ENCODE results near the gene LGALS1. TPM values are rescaled to one million over a fixed set of nuclear protein-coding genes. Genes with fewer than 3 reads are reported as not detected.
A peak's percentile ranks its signal among the peaks of the same experiment; 100 is the strongest.

Gene LGALS1
- total RNA-seq, 1 experiment from 2014 or later, result 32.8 TPM

GRCh38 chr22:37633625-37634416, 41.6 kb upstream of the LGALS1 start:
- no peak overlapping the region for H2BK5ac ChIP-seq (ENCODE audit: insufficient read length, low read length)
- H2BK120ac ChIP-seq (ENCODE audit: low read depth, low read length, poor library complexity, severe bottlenecking), result no peak overlapping the region
- H3K27me3 Mint-ChIP-seq (ENCODE audit: low read depth), result no peaks in the 10 kb centered on the region; the same call in 1 of the 2 replicates
- no peak overlapping the region for H3K27ac ChIP-seq (ENCODE audit: insufficient read length, low read depth, low read length)
- no peak overlapping the region for H4K91ac ChIP-seq (ENCODE audit: insufficient read length, low read depth, low read length)
- H2AK5ac ChIP-seq (ENCODE audit: insufficient read length, low read length), result no peak overlapping the region
- no peak overlapping the region for H3K56ac ChIP-seq (ENCODE audit: insufficient read length, low read depth, low read length)
- no peak overlapping the region for H2BK12ac ChIP-seq (ENCODE audit: insufficient read length, low read depth, low read length)
- WGBS (ENCODE audit: extremely low coverage, insufficient read length, low lambda C conversion rate), result no CpG with 5 or more reads among the region's 24 CpGs
- peaks cover 29 to 34% of the 10 kb centered on the region in 2 experiments for H3K4me1 Mint-ChIP-seq
- H2AFZ ChIP-seq (ENCODE audit: low read length), result no peak overlapping the region
- no peaks in the 10 kb centered on the region for H4K20me1 ChIP-seq (ENCODE audit: control insufficient read depth, insufficient read depth, insufficient read length)
- H2BK15ac ChIP-seq (ENCODE audit: low read depth, low read length), result no peak overlapping the region; the same call in 1 of the 2 replicates
- H3K14ac ChIP-seq (ENCODE audit: insufficient read depth, low read length), result peak overlapping the region; percentile 37; the same call in 1 of the 2 replicates
- H3K27me3 ChIP-seq (ENCODE audit: insufficient read depth, low read length), result no peaks in the 10 kb centered on the region
- H3K4ac ChIP-seq (ENCODE audit: low read depth, low read length), result no peak overlapping the region
- peaks cover 5% of the 10 kb centered on the region; the same call in 1 of the 2 replicates for H3K4me1 ChIP-seq (ENCODE audit: insufficient read depth, low read length)
- peak; percentile 86 for DNase-seq
- no peaks in the 10 kb centered on the region for H3K9me3 ChIP-seq (ENCODE audit: control insufficient read depth, low read depth, low read length)
- H3K79me1 ChIP-seq (ENCODE audit: insufficient read depth, low read depth, low read length, poor library complexity, severe bottlenecking), result no peaks in the 10 kb centered on the region
- H4K5ac ChIP-seq (ENCODE audit: insufficient read length, low read depth, low read length), result no peak overlapping the region
- no peak overlapping the region for H2BK20ac ChIP-seq (ENCODE audit: low read depth, low read length, poor library complexity, severe bottlenecking)
- H3K27ac Mint-ChIP-seq, result peak overlapping the region in 2 of 3 experiments; percentile 88 to 92; a peak in 5 of 7 replicates
- H3K4me2 ChIP-seq (ENCODE audit: insufficient read depth, insufficient read length, low read length), result peak overlapping the region; percentile 2
- H3K23me2 ChIP-seq (ENCODE audit: insufficient read length, low read depth, low read length, poor library complexity, severe bottlenecking), result peaks cover under 1% of the 10 kb centered on the region
- H3K79me2 ChIP-seq (ENCODE audit: insufficient read depth, low read length), result no peaks in the 10 kb centered on the region
- H3K18ac ChIP-seq (ENCODE audit: insufficient read length, low read depth, low read length), result peak overlapping the region; percentile 12
- H3K36me3 Mint-ChIP-seq (ENCODE audit: insufficient read depth in 1 of 3, low read depth in 3 of 3), result peaks cover 0 to 12% (median 11%) of the 10 kb centered on the region in 3 experiments; a peak in 5 of 7 replicates
- H4K8ac ChIP-seq (replicated peaks; ENCODE audit: insufficient read length, low read depth, low read length), result no peak overlapping the region
- H3K4me3 Mint-ChIP-seq, result peak overlapping the region in 1 of 2 experiments; percentile 29; a peak in 2 of 5 replicates
- H3T11ph ChIP-seq (ENCODE audit: low read length), result no peak overlapping the region
- H3K9ac ChIP-seq (ENCODE audit: extremely low read depth, insufficient read length, low read length), result no peak overlapping the region
- no peak overlapping the region for H3K23ac ChIP-seq (ENCODE audit: insufficient read length, low read depth, low read length)
- no peaks in the 10 kb centered on the region for H3K9me3 Mint-ChIP-seq
- no peak; the same call in 2 of the 3 replicates for TF ChIP-seq CTCF (conservative IDR thresholded peaks at IDR 0.05)
